HG03108 (cell line): ENCODE data around the gene GASK1A.

Experiments
- ATAC-seq: cut with Tn5 transposase; IDR thresholded peaks from one replicate; pipeline ENCODE4 v1.9.1; 2021; ENCODE audit warnings: moderate library complexity; ENCODE audit not compliant: unreplicated experiment

GASK1A gene

DNA sequence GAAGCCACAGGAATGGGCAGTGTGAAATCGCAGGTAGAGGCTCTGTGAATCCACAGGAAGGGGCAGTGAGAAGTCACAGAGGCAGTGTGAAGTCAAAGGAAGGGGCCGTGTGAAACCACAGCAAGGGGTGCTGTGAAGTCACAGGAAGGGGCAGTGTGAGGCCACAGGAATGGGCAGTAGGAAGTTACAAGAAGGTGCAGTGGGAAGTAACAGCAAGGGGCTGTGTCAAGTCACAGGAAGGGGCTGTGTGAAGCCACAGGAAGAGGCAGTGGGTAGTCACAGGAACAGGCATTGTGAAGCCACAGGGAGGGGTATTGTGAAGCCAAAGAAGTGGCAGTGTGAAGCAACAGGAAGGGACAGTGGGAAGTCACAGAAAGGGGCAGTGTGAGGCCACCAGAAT is 34.1 kb downstream of the GASK1A start:
- ATAC-seq, result no peak

DNA sequence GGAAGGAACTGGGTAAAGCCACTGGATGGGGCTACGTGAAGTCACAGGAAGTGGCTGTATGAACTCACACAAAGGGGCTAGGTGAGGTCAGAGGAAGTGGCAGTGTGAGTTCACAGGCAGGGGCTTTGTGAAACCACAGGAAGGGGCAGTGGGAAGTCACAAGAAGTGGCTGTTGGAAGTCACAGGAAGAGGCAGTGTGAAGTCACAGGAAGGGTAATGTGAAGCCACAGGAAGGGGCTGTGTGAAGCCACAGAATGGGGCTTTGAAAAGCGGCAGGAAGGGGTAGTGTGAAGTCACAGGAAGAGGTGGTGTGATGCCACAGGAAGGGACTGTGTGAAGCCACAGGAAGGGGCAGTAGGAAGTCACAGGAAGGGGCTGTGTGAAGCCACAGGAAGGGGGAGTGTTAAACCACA is 34.6 kb downstream of the GASK1A start:
- no peak for ATAC-seq

DNA sequence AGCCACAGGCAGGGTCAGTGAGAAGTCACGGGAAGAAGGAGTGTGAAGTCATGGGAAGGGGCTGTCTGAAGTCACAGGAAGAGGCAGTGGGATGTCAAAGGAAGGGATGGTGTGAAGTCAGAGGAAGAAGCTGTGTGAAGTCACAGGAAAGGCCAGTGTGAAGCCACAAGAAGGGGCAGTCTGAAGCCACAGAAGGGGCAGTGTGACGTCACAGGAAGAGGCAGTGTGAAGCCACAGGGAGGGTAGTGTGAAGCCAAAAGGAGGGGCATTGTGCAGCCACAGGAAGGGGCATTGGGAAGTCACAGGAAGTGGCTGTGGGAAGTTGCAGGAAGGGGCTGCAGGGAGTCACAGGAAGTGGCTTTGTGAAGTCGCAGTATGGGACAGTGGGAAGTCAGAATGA is 35.1 kb downstream of the GASK1A start:
- no peak for ATAC-seq

DNA sequence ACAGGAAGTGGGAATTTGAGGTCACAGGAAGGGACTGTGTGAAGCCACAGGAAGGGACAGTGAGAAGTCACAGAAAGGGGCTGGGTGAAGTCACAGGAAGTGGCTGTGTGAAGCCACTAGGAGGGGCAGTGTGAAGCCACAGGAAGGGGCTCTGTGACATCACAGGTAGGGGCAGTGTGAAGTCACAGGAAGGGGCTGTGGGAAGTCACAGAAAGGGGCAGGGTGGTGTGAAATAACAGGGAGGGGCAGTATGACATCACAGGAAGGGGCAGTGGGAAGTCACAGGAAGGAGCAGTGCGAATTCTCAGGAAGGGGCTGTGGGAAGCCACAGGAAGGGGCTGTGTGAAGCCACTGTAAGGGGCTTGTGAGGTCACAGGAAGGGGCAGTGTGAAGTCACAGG is 35.8 kb downstream of the GASK1A start:
- ATAC-seq, result no peak

DNA sequence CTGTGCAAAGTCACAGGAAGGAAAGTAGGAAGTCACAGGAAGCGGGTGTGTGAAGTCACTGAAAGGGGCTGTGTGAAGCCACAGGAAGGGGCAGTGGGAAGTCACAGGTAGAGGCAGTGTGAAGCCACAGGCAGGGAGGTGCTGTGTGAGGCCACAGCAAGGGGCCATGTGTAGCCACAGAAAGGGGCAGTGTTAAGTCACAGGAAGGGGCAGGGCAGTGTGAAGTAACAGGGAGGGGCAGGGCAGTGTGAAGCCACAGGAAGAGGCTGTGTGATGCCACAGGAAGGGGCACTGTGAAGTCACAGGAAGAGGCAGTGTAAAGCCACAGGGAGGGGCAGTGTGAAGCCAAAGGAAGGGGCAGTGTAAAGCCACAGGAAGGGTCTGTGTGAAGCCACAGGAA is 36.5 kb downstream of the GASK1A start:
- ATAC-seq, result no peak

- no peak for ATAC-seq
Measured at GRCh38 chr3:43015991-43016865, 37.1 kb downstream of the GASK1A start.

DNA sequence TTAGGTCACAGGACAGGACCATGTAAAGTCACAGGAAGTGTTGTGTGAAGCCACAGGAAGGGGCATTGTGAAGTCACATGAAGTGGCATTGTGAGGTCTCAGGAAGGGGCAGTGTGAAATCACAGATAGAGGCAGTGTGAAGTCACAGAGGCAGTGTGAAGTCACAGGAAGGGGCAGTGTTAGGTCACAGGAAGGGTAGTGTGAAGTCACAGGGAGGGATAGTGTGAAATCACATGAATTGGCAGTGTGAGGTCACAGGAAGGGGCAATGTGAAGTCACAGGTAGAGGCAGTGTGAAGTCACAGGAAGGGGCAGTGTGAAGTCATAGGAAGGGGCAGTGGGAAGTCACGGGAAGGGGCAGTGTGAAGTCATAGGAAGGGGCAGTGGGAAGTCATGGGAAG is 37.9 kb downstream of the GASK1A start:
- no peak for ATAC-seq

- no peak for ATAC-seq
Measured at GRCh38 chr3:43017593-43018195, 38.6 kb downstream of the GASK1A start.

DNA sequence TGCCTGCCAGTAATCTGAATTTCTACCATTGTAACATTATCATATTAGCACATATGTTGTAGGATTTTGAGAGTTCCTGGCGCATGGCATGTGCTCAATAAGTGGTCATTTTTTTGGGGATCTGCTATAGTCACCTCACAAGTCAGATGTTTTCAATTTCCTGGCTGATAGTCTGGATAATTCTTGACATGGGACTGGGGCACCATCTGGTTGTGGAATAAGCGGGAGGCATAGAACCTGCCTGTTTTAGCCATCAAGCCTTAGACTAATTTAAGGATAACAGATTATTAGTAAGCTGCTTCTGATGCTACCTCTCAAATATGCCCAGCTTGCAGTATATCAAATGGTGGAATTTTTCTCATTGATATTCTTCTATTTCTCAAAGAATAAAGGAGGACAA is 39.1 kb downstream of the GASK1A start:
- no peak for ATAC-seq

DNA sequence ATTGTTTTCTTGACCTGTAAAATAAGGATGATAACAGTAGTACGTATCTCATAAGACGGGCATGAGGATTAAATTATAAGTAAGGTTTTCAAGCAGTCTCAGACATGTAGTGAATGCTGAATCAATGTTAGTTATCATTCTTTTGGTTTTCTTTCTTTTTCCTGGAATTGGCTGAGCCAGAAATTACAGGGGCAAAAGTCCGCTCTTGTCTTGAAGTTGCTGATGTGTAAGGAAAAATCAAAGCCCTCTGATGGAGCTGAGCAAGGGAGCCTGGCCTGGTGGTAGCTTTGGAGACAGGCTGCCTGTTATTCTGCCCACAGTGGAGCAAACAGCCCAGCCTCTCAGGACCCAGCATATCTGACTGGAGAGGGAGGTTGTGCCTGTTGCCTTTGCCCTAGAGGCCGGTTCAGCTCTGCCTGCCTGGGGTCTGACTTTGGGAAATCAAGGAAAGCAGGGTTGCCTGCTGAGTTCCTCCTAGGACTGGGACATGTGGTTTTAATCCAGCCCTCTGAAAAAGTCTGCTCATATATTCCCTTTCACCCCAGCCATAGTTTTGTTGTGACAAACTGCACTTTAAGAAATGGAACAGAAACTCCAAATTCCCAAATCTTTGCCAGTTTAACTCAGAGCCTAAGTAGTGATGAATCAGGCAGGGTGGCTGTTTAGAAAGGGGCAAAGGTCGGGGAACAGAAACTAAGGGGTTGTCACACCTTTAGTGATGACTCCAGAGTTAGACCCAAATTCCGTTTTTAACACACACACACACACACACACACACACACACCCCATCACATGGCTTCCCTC is 40.1 kb downstream of the GASK1A start:
- ATAC-seq, result no peak

GRCh38 chr3:43019826-43020225 is 40.7 kb downstream of the GASK1A start:
- ATAC-seq, result no peak

GRCh38 chr3:43021186-43021585 is 42.1 kb downstream of the GASK1A start:
- ATAC-seq, result no peak

GRCh38 chr3:43022121-43022520 is 43.0 kb downstream of the GASK1A start:
- no peak for ATAC-seq

DNA sequence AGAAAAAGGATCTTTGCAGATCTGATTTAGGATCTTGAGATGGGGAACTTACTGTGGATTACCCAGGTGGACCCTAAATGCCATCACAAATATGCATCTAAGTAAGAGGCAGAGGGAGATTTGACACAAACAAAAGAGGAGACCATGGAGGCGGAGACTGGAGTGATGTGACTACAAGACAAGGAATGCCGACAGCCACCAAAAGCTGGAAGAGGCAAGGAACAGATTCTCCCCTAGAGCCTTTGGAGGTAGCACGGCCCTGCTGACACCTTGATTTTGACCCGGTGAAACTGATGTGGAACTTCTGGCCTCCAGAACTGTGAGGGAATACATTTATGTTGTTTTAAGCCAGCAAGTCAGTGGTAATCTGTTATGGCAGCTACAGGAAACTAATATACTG is 44.0 kb downstream of the GASK1A start:
- ATAC-seq, result no peak

- no peak for ATAC-seq
Measured at GRCh38 chr3:43023746-43024145, 44.6 kb downstream of the GASK1A start.

- ATAC-seq, result no peak
Measured at GRCh38 chr3:43024181-43024885, 45.2 kb downstream of the GASK1A start.

GRCh38 chr3:43025423-43025822 is 46.3 kb downstream of the GASK1A start:
- no peak for ATAC-seq

- no peak for ATAC-seq
Measured at GRCh38 chr3:43028001-43028400, 48.9 kb downstream of the GASK1A start.

DNA sequence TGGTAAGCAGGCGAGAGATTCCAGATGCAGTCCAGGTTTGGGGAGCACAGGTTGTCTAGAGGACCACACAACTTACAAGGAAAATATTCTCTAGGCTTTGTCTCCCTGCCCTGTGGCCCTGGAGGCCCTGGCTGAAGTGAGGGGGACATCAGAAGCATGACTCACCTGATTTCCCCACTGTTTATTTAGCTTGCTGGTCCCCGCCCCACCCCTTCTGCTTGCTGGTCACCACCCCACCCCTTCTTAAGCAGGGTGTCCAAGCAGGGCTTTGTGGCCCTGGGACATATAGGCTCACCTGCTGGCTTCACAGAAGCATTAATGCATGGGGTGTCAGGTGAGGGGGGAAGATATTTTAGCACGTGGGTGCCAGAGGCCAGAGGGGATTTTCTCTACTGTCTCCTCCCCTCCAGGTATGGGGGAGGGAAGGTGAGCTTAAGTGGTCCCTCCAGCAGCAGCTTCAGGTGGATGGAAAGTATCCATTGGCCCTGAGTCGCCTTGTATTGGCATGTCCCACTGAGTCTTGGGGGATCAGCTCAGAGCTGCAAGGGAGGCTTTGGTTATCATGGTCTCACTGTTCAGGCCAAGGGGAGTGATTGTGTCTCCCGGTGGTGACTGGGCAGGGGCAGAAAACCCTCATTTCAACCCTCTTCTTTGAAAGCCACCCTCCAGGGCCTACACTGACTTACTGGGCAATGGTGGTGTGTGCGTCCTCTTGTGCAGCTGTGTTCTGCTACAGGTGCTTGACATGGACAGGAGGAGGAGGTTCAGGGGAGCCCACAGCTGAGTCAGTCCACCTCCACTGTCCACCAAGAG is 49.8 kb downstream of the GASK1A start:
- ATAC-seq, result no peak
